Trophoblast cell (in vitro differentiated cells and primary cell): ENCODE results near the gene SPRTN.

Experiments used
- DNase-seq, 2 donors: peaks; one replicate each; pipeline ENCODE4 v3.0.0-alpha.2; 2016
- H2AFZ ChIP-seq: 2 replicates; pipeline ENCODE4 v1.6.1; 2013; ENCODE audit warnings: low read length, moderate library complexity, mild to moderate bottlenecking; ENCODE audit not compliant: insufficient read depth, poor library complexity
- H2AK5ac ChIP-seq: 2 replicates; pipeline ENCODE4 v1.6.1; 2013; ENCODE audit warnings: mild to moderate bottlenecking, low read length
- H2BK120ac ChIP-seq: 2 replicates; pipeline ENCODE4 v1.6.1; 2013; ENCODE audit warnings: low read length, mild to moderate bottlenecking, moderate library complexity; ENCODE audit not compliant: insufficient read depth, poor library complexity
- H2BK12ac ChIP-seq: 2 replicates; pipeline ENCODE4 v1.6.1; 2013; ENCODE audit warnings: mild to moderate bottlenecking, low read length, moderate library complexity
- H2BK5ac ChIP-seq: 2 replicates; pipeline ENCODE4 v1.6.1; 2013; ENCODE audit warnings: low read length, low read depth, moderate library complexity, mild to moderate bottlenecking; ENCODE audit not compliant: poor library complexity
- H3K14ac ChIP-seq: 2 replicates; pipeline ENCODE4 v1.6.1; 2013; ENCODE audit warnings: mild to moderate bottlenecking, low read length
- H3K18ac ChIP-seq: 2 replicates; pipeline ENCODE4 v1.6.1; 2013; ENCODE audit warnings: mild to moderate bottlenecking, low read length
- H3K23ac ChIP-seq: 2 replicates; pipeline ENCODE4 v1.6.1; 2013; ENCODE audit warnings: low read length
- H3K27ac ChIP-seq: 2 replicates; pipeline ENCODE4 v1.5.1; 2013; ENCODE audit warnings: low read depth, mild to moderate bottlenecking, inconsistent platforms, low read length, moderate library complexity
- H3K27me3 ChIP-seq: 2 replicates; pipeline ENCODE4 v1.6.1; 2013; ENCODE audit warnings: inconsistent platforms, mild to moderate bottlenecking, low read length, moderate library complexity; ENCODE audit not compliant: insufficient read depth
- H3K36me3 ChIP-seq, 2 experiments: 1 replicate in 1 of 2; 2 replicates in 1 of 2; pipeline ENCODE4 v1.6.1; 2013; ENCODE audit warnings: low read length in 2 of 2, mild to moderate bottlenecking in 2 of 2, moderate library complexity in 1 of 2; ENCODE audit not compliant: insufficient read depth in 2 of 2, control insufficient read depth in 1 of 2
- H3K4ac ChIP-seq: 2 replicates; pipeline ENCODE4 v1.6.1; 2013; ENCODE audit warnings: low read depth, mild to moderate bottlenecking, low read length, moderate library complexity
- H3K4me1 ChIP-seq, 2 experiments: 1 replicate in 1 of 2; 2 replicates in 1 of 2; pipeline ENCODE4 v1.6.1; 2013; ENCODE audit warnings: low read length in 2 of 2, mild to moderate bottlenecking in 2 of 2, moderate library complexity in 1 of 2; ENCODE audit not compliant: insufficient read depth in 2 of 2, control insufficient read depth in 1 of 2
- H3K4me2 ChIP-seq: 2 replicates; pipeline ENCODE4 v1.6.1; 2013; ENCODE audit warnings: inconsistent platforms, mild to moderate bottlenecking, low read length, moderate library complexity
- H3K4me3 ChIP-seq: 2 replicates; pipeline ENCODE4 v1.5.1; 2013; ENCODE audit warnings: mild to moderate bottlenecking, low read depth, low read length, inconsistent platforms
- H3K79me1 ChIP-seq: one replicate; pipeline ENCODE4 v1.6.1; 2013; ENCODE audit warnings: low read length
- H3K79me2 ChIP-seq: 2 replicates; pipeline ENCODE4 v1.6.1; 2013; ENCODE audit warnings: low read length, mild to moderate bottlenecking; ENCODE audit not compliant: control insufficient read depth, insufficient read depth, poor library complexity
- H3K9ac ChIP-seq: 2 replicates; pipeline ENCODE4 v1.6.1; 2013; ENCODE audit warnings: mild to moderate bottlenecking, low read length
- H3K9me3 ChIP-seq: 2 replicates; pipeline ENCODE4 v1.6.1; 2013; ENCODE audit warnings: low read depth, mild to moderate bottlenecking, control low read depth, inconsistent platforms, low read length; ENCODE audit not compliant: insufficient read depth
- H4K12ac ChIP-seq: 2 replicates; pipeline ENCODE4 v1.6.1; 2013; ENCODE audit warnings: low read depth, mild to moderate bottlenecking, low read length, moderate library complexity
- H4K8ac ChIP-seq: 2 replicates; pipeline ENCODE4 v1.6.1; 2013; ENCODE audit warnings: low read depth, mild to moderate bottlenecking, low read length, moderate library complexity
- H4K91ac ChIP-seq: one replicate; pipeline ENCODE4 v1.6.1; 2013; ENCODE audit warnings: low read depth, mild to moderate bottlenecking, low read length, moderate library complexity
- WGBS: extraction: QIAGEN DNeasy Blood & Tissue Kit; methylation state at CpG from one replicate; pipeline ENCODE4 v1.1.7; 2013; ENCODE audit warnings: missing lambda C conversion rate; ENCODE audit not compliant: insufficient read length, insufficient coverage; ENCODE audit errors: extremely low coverage; 5-methylcytosine and 5-hydroxymethylcytosine counted together

Gene SPRTN

DNA sequence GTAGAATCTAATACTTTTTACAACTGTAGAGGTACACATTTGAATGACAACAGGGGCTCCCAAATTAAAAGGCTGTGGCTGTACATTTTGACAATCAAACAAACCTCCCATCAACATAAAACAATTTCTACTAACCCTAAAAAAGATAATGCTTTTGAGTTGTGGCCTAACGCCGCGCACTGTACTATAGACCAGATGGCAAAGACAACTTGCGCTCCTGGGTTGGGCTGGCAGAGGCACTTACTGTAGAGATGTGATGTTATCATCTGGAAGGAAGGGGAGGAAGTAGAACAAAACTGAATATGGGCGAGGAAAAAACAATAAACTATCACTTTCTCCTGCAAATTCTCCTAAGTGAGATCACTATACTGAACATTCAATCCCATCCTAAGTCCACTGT is 26.1 kb downstream of the SPRTN start:
- H3K14ac ChIP-seq = no peak overlapping the region
- H3K4me3 ChIP-seq = no peak overlapping the region
- H2BK5ac ChIP-seq = no peak overlapping the region
- peaks cover 1 to 4% of the 10 kb centered on the region in 2 experiments for H3K36me3 ChIP-seq
- no peak overlapping the region for H3K4ac ChIP-seq
- no peaks in the 10 kb centered on the region for H3K4me1 ChIP-seq
- H4K12ac ChIP-seq = no peak overlapping the region
- no peaks in the 10 kb centered on the region for H3K9me3 ChIP-seq
- no peak overlapping the region for H2AFZ ChIP-seq
- no peaks in the 10 kb centered on the region for H3K79me1 ChIP-seq
- no peak overlapping the region for H4K8ac ChIP-seq
- H3K23ac ChIP-seq = no peak overlapping the region
- no peaks in the 10 kb centered on the region for H3K79me2 ChIP-seq
- no peak overlapping the region for H3K18ac ChIP-seq
- no peaks in the 10 kb centered on the region for H3K27me3 ChIP-seq
- no peak overlapping the region for H2BK12ac ChIP-seq
- WGBS = no CpG with 5 or more reads among the region's 5 CpGs
- no peak for DNase-seq
- H3K9ac ChIP-seq = no peak overlapping the region
- H2AK5ac ChIP-seq = no peak overlapping the region
- H3K4me2 ChIP-seq = no peak overlapping the region
- H4K91ac ChIP-seq = no peak overlapping the region
- no peak overlapping the region for H3K27ac ChIP-seq
- no peak overlapping the region for H2BK120ac ChIP-seq

DNA sequence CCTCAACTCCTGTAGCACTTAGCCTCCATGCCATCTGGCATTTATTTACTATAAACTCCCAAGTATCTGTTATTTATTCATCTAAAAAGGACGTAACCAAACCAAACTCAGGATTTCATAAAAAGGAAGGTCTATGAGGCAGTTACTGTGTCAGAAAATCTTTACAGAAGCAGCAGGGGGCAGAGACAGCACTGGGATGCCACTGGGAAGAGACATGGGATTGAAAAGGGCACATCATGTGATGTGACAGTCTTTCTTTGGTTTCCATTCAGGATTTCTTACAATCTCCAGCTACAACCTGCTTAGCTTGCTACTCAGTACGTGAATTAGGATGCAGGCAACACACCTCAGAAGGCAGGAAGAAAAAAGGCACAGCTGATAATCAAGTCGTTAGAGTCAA is 31.2 kb downstream of the SPRTN start:
- no CpG with 5 or more reads among the region's 3 CpGs for WGBS
- no peak overlapping the region for H3K9ac ChIP-seq

GRCh38 chr1:231372501-231372900 is 34.4 kb downstream of the SPRTN start:
- Histone ChIP-seq H3K9me3 (no peaks in the 10 kb centered on the region), H3K4me1 (no peaks in the 10 kb centered on the region), H3K79me2 (no peaks in the 10 kb centered on the region), H3K27ac (no peak overlapping the region), H3K14ac (no peak overlapping the region), H2BK120ac (no peak overlapping the region), H4K8ac (no peak overlapping the region), H3K23ac (no peak overlapping the region), H2BK12ac (no peak overlapping the region), H3K9ac (no peak overlapping the region), H3K36me3 (no peaks in the 10 kb centered on the region), H3K4me2 (no peak overlapping the region), H2AFZ (no peak overlapping the region), H3K4me3 (no peak overlapping the region), H2AK5ac (no peak overlapping the region), H4K91ac (no peak overlapping the region), H3K27me3 (no peaks in the 10 kb centered on the region), H3K79me1 (no peaks in the 10 kb centered on the region), H2BK5ac (no peak overlapping the region), H4K12ac (no peak overlapping the region), H3K4ac (no peak overlapping the region), H3K18ac (no peak overlapping the region)
- DNase-seq = no peak

More for the DNA sequence above, 31.2 kb downstream of the SPRTN start:
- no peak overlapping the region for H3K4me3 ChIP-seq
- no peak overlapping the region for H2AFZ ChIP-seq
- no peak overlapping the region for H2BK120ac ChIP-seq
- no peak overlapping the region for H2AK5ac ChIP-seq
- H3K4me2 ChIP-seq = no peak overlapping the region
- H3K9me3 ChIP-seq = no peaks in the 10 kb centered on the region
- H3K4me1 ChIP-seq = no peaks in the 10 kb centered on the region
- no peaks in the 10 kb centered on the region for H3K79me2 ChIP-seq
- H4K12ac ChIP-seq = no peak overlapping the region
- no peak for DNase-seq
- H3K27ac ChIP-seq = no peak overlapping the region
- no peak overlapping the region for H4K91ac ChIP-seq
- no peak overlapping the region for H3K4ac ChIP-seq
- H2BK12ac ChIP-seq = no peak overlapping the region
- H3K36me3 ChIP-seq = peaks cover 1% of the 10 kb centered on the region in 2 experiments
- H3K23ac ChIP-seq = no peak overlapping the region
- no peak overlapping the region for H3K14ac ChIP-seq
- no peak overlapping the region for H2BK5ac ChIP-seq
- H3K18ac ChIP-seq = no peak overlapping the region
- no peak overlapping the region for H4K8ac ChIP-seq
- H3K27me3 ChIP-seq = no peaks in the 10 kb centered on the region
- no peaks in the 10 kb centered on the region for H3K79me1 ChIP-seq

- no peaks in the 10 kb centered on the region for H3K27me3 ChIP-seq
- no peak overlapping the region for H4K8ac ChIP-seq
- H3K9me3 ChIP-seq = no peaks in the 10 kb centered on the region
- H3K14ac ChIP-seq = no peak overlapping the region
- H2BK120ac ChIP-seq = no peak overlapping the region
- no peak overlapping the region for H2BK5ac ChIP-seq
- H3K27ac ChIP-seq = no peak overlapping the region
- no peak overlapping the region for H2BK12ac ChIP-seq
- DNase-seq = no peak
- H3K4me2 ChIP-seq = no peak overlapping the region
- H3K23ac ChIP-seq = no peak overlapping the region
- no peak overlapping the region for H4K91ac ChIP-seq
- H4K12ac ChIP-seq = no peak overlapping the region
- no peak overlapping the region for H3K18ac ChIP-seq
- no peak overlapping the region for H3K4me3 ChIP-seq
- H2AK5ac ChIP-seq = no peak overlapping the region
- no peaks in the 10 kb centered on the region for H3K79me1 ChIP-seq
- no peak overlapping the region for H3K4ac ChIP-seq
- no peak overlapping the region for H2AFZ ChIP-seq
- H3K79me2 ChIP-seq = no peaks in the 10 kb centered on the region
- WGBS = no CpG with 5 or more reads among the region's 4 CpGs
- H3K4me1 ChIP-seq = no peaks in the 10 kb centered on the region
- H3K9ac ChIP-seq = no peak overlapping the region
- H3K36me3 ChIP-seq = no peaks in the 10 kb centered on the region
Measured at GRCh38 chr1:231374394-231374793, 36.3 kb downstream of the SPRTN start.
